Fibroblast of peridontal ligament (primary cell): ENCODE measurements around the gene PTPRE.

ENCODE experiments used
- DNase-seq: peaks from one replicate; pipeline ENCODE4 v3.0.0-alpha.2; 2010; ENCODE audit errors: extremely low read depth

PTPRE gene

GRCh38 chr10:127882801-127883459, 24.0 kb upstream of the PTPRE start:
- DNase-seq = no peak

- no peak for DNase-seq
Observed at GRCh38 chr10:127883516-127883915, 23.4 kb upstream of the PTPRE start.

- no peak for DNase-seq
Observed at GRCh38 chr10:127884501-127884900, 22.4 kb upstream of the PTPRE start.

GRCh38 chr10:127886371-127887051, 20.4 kb upstream of the PTPRE start:
- no peak for DNase-seq

GRCh38 chr10:127887541-127888415, 19.1 kb upstream of the PTPRE start:
- no peak for DNase-seq

GRCh38 chr10:127888521-127889312, 18.2 kb upstream of the PTPRE start:
- DNase-seq = no peak

GRCh38 chr10:127889605-127890195, 17.2 kb upstream of the PTPRE start:
- DNase-seq = no peak

- DNase-seq = no peak
Observed at GRCh38 chr10:127890216-127890615, 16.7 kb upstream of the PTPRE start.

GRCh38 chr10:127890832-127891334, 16.0 kb upstream of the PTPRE start:
- no peak for DNase-seq

- no peak for DNase-seq
Observed at GRCh38 chr10:127892743-127893142, 14.2 kb upstream of the PTPRE start, which contains the start of gene CLRN3. CLRN3 (minus strand) TSS chr10:127892941; CDS start chr10:127892784, 157 bp downstream.

- DNase-seq = no peak
Observed at GRCh38 chr10:127894146-127894545, 12.8 kb upstream of the PTPRE start.

- DNase-seq = no peak
Observed at GRCh38 chr10:127896590-127896989, 10.3 kb upstream of the PTPRE start.

- DNase-seq = no peak
Observed at GRCh38 chr10:127897177-127897576, 9.7 kb upstream of the PTPRE start.

GRCh38 chr10:127899766-127900387, 7.0 kb upstream of the PTPRE start:
- no peak for DNase-seq

GRCh38 chr10:127903789-127904188, 3.1 kb upstream of the PTPRE start:
- no peak for DNase-seq

GRCh38 chr10:127904311-127905000, 2.4 kb upstream of the PTPRE start:
- DNase-seq = no peak

- DNase-seq = no peak
Observed at GRCh38 chr10:127905001-127905847, 1.7 kb upstream of the PTPRE start.

GRCh38 chr10:127905848-127906261, 1.0 kb upstream of the PTPRE start:
- no peak for DNase-seq
